ENCODE data around the gene SLC44A5. TPM values are rescaled to one million over a fixed set of nuclear protein-coding genes. Genes with fewer than 3 reads are reported as not detected.

SLC44A5 gene
- total RNA-seq, 4 donors from 2014 or later, result 2.2 to 5.2 (median 3.3) TPM; not detected in 1

GRCh38 chr1:75472971-75473603 is 137.8 kb downstream of the SLC44A5 start:
- no peaks in the 10 kb centered on the region for H3K36me3 ChIP-seq
- in situ Hi-C loops (cut with MboI; ENCODE audit: low pct_ligation_motif_present in 1 of 4, low pct_unique_long_range_greater_than_20kb in 1 of 4, low sequenced_read_pairs in 3 of 4), result no loop called here

GRCh38 chr1:75472089-75472970 is 138.6 kb downstream of the SLC44A5 start:
- DNase-seq, result no peak
- in situ Hi-C loops (cut with MboI; ENCODE audit: low pct_ligation_motif_present in 1 of 4, low pct_unique_long_range_greater_than_20kb in 1 of 4, low sequenced_read_pairs in 3 of 4), result no loop called here

More at GRCh38 chr1:75472971-75473603, 137.8 kb downstream of the SLC44A5 start:
- intact Hi-C loops (cut with DNase I; ENCODE audit: low total_unique reads), result no loop called here
- Histone ChIP-seq H3K27ac (no peak overlapping the region), H3K4me3 (no peak overlapping the region), H3K4me1 (no peaks in the 10 kb centered on the region), H3K27me3 (no peaks in the 10 kb centered on the region), H3K9me3 (no peaks in the 10 kb centered on the region)
- 54 to 59% methylated on average over 4 of the region's 4 CpGs for WGBS, 2 donors (ENCODE audit: low coverage in 1 of 2)
- DNase-seq, result no peak
- no peak for TF ChIP-seq POLR2A (IDR thresholded peaks at IDR 0.05)
- no peak for TF ChIP-seq EP300 (IDR thresholded peaks at IDR 0.05; ENCODE audit: low read depth)
- TF ChIP-seq, protein P1, sequence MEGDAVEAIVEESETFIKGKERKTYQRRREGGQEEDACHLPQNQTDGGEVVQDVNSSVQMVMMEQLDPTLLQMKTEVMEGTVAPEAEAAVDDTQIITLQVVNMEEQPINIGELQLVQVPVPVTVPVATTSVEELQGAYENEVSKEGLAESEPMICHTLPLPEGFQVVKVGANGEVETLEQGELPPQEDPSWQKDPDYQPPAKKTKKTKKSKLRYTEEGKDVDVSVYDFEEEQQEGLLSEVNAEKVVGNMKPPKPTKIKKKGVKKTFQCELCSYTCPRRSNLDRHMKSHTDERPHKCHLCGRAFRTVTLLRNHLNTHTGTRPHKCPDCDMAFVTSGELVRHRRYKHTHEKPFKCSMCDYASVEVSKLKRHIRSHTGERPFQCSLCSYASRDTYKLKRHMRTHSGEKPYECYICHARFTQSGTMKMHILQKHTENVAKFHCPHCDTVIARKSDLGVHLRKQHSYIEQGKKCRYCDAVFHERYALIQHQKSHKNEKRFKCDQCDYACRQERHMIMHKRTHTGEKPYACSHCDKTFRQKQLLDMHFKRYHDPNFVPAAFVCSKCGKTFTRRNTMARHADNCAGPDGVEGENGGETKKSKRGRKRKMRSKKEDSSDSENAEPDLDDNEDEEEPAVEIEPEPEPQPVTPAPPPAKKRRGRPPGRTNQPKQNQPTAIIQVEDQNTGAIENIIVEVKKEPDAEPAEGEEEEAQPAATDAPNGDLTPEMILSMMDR (IDR thresholded peaks at IDR 0.05), result no peak
- no peak for TF ChIP-seq POLR2AphosphoS5 (IDR thresholded peaks at IDR 0.05)

DNA sequence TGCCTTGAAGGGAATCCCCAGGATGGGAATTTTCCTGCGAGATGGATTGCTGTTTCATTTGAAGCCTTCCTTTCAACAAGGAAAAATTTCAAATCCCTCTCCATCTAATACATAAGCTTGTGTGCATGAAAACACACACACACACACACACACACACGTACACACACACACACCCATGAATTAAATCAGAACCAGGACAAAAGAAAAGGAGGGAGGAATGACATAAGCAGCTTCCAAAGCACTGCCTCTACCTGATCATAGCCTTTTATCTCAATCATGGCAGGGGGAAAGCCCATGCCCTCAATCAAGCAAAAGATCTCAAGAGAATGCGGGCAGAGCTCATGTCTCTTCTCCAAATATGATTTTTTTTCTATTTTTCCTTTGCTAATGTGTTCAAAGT is 139.7 kb downstream of the SLC44A5 start:
- no peak for DNase-seq
- no peaks in the 10 kb centered on the region for H3K4me1 ChIP-seq
- 58 to 70% methylated on average over 3 of the region's 3 CpGs for WGBS, 2 donors (ENCODE audit: low coverage in 1 of 2)
- H3K36me3 ChIP-seq, result no peaks in the 10 kb centered on the region
- no peak overlapping the region for H3K4me3 ChIP-seq
- H3K9me3 ChIP-seq, result no peaks in the 10 kb centered on the region
- in situ Hi-C loops (cut with MboI; ENCODE audit: low pct_ligation_motif_present in 1 of 4, low pct_unique_long_range_greater_than_20kb in 1 of 4, low sequenced_read_pairs in 3 of 4), result no loop called here
- no peaks in the 10 kb centered on the region for H3K27me3 ChIP-seq
- no peak overlapping the region for H3K27ac ChIP-seq
- TF ChIP-seq POLR2A (IDR thresholded peaks at IDR 0.05) (no peak), EP300 (IDR thresholded peaks at IDR 0.05; ENCODE audit: low read depth) (no peak), POLR2AphosphoS5 (IDR thresholded peaks at IDR 0.05) (no peak)
- TF ChIP-seq, protein P1 (IDR thresholded peaks at IDR 0.05), result no peak
- intact Hi-C loops (cut with DNase I; ENCODE audit: low total_unique reads), result no loop called here

More at GRCh38 chr1:75472089-75472970, 138.6 kb downstream of the SLC44A5 start:
- Histone ChIP-seq H3K4me3 (no peak overlapping the region), H3K9me3 (no peaks in the 10 kb centered on the region), H3K4me1 (no peaks in the 10 kb centered on the region), H3K27me3 (no peaks in the 10 kb centered on the region), H3K36me3 (no peaks in the 10 kb centered on the region), H3K27ac (no peak overlapping the region)
- intact Hi-C loops (cut with DNase I; ENCODE audit: low total_unique reads), result no loop called here
- TF ChIP-seq POLR2AphosphoS5 (IDR thresholded peaks at IDR 0.05), result no peak
- TF ChIP-seq EP300 (IDR thresholded peaks at IDR 0.05; ENCODE audit: low read depth), result no peak
- TF ChIP-seq, protein P1 (IDR thresholded peaks at IDR 0.05), result no peak
- TF ChIP-seq POLR2A (IDR thresholded peaks at IDR 0.05), result no peak
- WGBS, 2 donors (ENCODE audit: low coverage in 1 of 2), result 64 to 73% methylated on average over 4 to 5 of the region's 5 CpGs

- no peaks in the 10 kb centered on the region for H3K36me3 ChIP-seq
- no peak overlapping the region for H3K4me3 ChIP-seq
- no peak for TF ChIP-seq POLR2A (IDR thresholded peaks at IDR 0.05)
- TF ChIP-seq EP300 (IDR thresholded peaks at IDR 0.05; ENCODE audit: low read depth), result no peak
- TF ChIP-seq, protein P1 (IDR thresholded peaks at IDR 0.05), result no peak
- no peak for TF ChIP-seq POLR2AphosphoS5 (IDR thresholded peaks at IDR 0.05)
- no peak for DNase-seq
- H3K27me3 ChIP-seq, result no peaks in the 10 kb centered on the region
- WGBS, 2 donors (ENCODE audit: low coverage in 1 of 2), result 79 to 84% methylated on average over 6 of the region's 6 CpGs
- no peaks in the 10 kb centered on the region for H3K9me3 ChIP-seq
- intact Hi-C loops (cut with DNase I; ENCODE audit: low total_unique reads) (no loop called here), in situ Hi-C loops (cut with MboI; ENCODE audit: low pct_ligation_motif_present in 1 of 4, low pct_unique_long_range_greater_than_20kb in 1 of 4, low sequenced_read_pairs in 3 of 4) (no loop called here)
- H3K27ac ChIP-seq, result no peak overlapping the region
- H3K4me1 ChIP-seq, result no peaks in the 10 kb centered on the region
Measured at GRCh38 chr1:75470448-75470847, 140.5 kb downstream of the SLC44A5 start.

Data from transverse colon (tissue), 4 donors.